H54 (cell line): ENCODE results near the gene PLEKHS1.
"Not testable (repeated sequence)": the region's sequence is repeated elsewhere in the genome, so short reads cannot be mapped to it uniquely, and the experiment has no call there.

Experiments used
- DNase-seq: peaks from one replicate; pipeline ENCODE4 v3.0.0; 2011; ENCODE audit warnings: low spot score, mixed read lengths; ENCODE audit not compliant: insufficient read length
- FAIRE-seq: peaks from 3 replicates; lab custom pipeline; 2011; peaks lifted over from hg19 to GRCh38; lab: Jason Lieb, UNC
- POLR2A ChIP-seq: IDR thresholded peaks from 2 replicates; pipeline ENCODE4 v1.6.1; 2011; ENCODE audit warnings: low read depth, mild to moderate bottlenecking, low read length

The PLEKHS1 gene

DNA sequence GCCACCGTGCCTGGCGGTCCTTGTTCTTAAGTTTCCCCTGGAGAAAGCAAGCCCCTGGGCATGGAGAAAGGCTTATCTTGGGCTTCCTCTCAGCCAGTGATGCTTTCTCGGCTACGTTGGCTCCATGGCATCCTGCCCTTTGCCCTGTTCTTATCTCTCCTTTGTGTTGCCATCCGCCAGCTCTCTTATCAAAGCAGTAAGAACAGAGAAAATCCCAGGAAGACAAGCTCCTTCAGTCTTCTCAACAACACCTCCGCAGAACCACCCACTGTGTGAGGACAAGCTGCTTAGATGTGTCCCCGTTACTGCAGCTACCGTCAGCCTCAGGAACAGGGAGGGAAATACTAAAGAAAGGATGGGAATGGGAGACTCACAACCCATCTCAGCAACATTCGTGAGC lies 3.3 kb downstream of the PLEKHS1 start:
- no peak for TF ChIP-seq POLR2A
- no peak for FAIRE-seq
- no peak for DNase-seq

DNA sequence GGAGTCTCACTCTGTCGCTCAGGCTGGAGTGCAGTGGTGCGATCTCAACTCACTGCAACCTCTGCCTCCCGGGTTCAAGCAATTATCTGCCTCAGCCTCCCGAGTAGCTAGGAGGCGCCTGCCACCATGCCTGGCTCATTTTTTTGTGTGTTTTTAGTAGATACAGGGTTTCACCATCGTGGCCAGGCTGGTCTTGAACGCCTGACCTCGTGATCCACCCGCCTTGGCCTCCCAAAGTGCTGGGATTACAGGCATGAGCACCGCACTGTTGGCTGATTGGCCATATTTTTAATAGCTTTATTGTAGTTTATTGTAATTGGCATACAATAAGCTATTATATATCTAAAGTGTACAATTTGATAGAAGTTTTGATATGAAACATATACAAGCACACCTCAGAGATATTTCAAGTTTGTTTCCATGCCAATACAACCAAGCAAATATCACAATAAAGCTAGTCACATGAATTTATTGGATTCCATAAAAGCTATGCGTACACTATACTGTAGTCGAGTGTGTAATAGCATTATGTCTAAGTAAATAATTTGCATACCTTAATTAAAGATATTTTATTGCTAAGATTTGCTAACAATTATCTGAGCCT lies 5.6 kb downstream of the PLEKHS1 start:
- FAIRE-seq = no peak
- no peak for TF ChIP-seq POLR2A
- no peak for DNase-seq

DNA sequence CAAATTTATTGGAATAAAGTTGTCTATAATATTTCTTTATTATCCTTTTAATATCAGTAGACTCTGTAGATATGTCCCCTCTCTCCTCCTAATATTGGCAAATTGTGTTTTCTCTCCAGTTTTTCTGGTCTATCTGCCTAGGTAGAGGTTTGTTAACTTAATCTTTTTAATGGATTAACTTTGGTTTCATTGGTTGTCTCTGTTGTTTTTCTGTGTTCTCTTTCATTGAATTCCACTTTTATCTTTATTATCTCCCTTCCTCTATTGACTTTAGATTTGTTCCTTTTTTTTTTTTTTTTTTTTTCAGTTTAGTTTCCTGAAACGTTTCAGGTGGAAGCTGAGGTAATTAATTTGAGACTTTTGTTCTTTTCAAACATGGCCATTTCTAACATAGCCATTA lies 10.6 kb downstream of the PLEKHS1 start:
- FAIRE-seq = no peak
- DNase-seq = no peak
- TF ChIP-seq POLR2A = no peak

DNA sequence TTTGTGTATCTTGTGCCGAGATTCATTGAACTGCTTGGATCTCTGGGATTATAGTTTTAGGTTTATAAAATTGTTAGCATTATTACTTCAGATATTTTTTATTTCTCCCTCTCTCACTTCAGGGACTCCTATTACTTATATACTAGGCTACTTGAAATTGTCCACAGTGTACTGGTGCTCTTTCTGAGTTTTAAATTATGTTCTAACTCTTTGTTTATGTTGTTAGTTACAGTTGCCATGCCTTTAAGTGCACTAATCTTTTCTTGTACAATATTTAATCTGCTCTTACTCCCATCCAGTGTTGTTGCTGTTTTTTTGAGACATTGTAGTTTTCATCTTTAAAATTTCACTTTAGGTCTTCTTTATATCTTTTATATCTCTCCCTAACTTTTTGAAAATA lies 13.1 kb downstream of the PLEKHS1 start:
- FAIRE-seq = no peak
- no peak for TF ChIP-seq POLR2A
- DNase-seq = no peak

DNA sequence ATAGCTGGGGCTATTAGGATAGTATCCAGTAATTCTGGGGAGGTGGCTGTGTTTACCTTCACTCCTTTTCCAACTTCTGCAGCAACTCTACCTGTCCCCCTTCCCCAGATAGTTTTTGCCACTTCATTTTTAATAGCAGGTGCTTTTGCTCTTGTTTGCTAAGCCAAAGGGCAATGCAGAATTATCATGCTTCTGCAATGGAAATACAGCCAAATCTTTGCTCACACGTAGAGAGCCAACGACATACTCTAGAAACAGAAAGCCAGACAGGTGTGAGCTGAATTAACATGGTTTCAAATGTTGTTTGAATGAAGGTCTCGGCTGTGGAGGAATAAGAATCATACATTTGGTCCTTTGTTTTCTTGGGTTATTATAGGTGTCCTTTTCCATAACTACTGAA lies 14.4 kb downstream of the PLEKHS1 start:
- FAIRE-seq = no peak
- no peak for DNase-seq
- TF ChIP-seq POLR2A = no peak

DNA sequence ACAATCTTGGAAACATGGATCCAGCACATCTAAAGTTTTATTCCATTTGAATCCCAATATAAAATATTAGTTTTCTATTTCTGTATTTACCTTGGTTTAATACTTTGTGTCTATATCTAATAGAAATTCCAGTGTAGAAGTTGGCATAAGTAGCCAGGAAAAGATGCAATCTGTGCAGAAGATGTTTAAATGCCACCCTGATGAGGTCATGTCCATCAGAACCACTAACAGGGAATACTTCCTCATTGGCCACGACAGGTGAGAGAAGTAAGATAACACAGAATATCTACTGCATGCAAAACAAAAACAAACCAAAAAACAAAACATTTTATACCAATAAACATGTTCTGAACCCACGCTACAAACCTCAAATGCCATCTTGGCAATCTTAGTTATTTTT lies 15.7 kb downstream of the PLEKHS1 start:
- no peak for FAIRE-seq
- DNase-seq = no peak
- no peak for TF ChIP-seq POLR2A

DNA sequence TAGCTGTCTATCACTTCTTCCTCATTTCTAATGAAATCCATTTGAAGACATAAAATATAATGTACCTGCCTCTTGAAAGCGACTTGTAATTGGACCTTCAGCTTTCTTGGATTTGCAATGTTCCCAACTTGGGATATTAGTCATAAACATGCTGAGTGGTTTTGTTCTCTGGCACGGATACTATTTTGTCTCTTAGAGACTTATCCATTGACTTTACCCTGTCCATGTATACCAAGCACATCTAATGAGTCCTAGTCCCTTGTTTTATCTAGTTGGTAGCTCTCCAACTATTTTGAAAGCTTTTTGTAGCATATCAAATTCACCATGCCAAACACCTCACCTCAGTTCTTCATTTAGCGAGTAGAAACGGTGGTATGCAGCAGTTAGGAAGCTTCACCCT lies 18.9 kb downstream of the PLEKHS1 start:
- FAIRE-seq = no peak
- DNase-seq = no peak
- no peak for TF ChIP-seq POLR2A

DNA sequence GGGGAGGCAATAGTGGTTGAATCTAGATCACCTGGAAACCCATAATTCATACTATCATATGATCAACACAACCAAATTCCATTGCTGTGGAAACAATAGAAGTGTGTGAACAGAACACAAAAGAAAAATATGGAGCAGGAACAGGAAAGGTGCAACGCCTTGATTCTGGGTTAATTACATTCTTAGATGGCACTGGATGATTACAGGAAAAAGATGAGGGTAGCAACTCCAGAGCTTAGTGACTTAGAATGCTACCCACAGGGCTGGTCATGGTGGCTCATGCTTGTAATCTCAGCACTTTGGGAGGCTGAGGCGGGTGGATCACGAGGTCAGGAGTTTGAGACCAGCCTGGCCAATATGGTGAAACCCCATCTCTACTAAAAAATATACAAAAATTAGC lies 19.6 kb downstream of the PLEKHS1 start:
- not testable (repeated sequence) for FAIRE-seq, DNase-seq

DNA sequence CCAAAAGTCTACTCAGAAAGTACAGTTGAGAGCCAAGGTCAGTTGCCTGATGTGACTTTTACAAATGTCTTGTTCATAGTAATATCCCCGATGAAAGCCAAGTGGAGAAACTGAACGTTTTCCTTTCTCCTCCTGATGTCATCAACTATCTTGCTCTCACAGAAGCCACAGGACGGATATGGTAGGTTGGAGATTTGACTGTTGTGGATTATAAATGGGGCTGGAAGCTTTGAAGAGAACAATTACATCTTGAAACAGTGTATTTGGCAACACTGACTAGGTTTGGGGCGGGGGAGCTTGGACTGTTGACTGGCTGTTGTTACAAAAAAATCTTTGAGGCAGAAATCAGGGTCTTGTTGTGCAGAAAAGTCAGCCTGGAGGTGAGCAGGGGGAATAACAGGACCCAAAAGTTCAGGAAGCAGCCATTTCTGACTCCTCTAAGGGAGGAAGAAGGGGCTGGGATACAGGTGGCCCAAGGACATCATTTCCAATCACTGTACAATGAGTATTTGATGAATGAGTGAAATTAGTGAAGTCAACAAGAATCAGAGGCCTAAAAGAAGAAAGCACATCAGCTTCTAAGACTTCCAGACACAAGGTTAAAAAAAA lies 24.3 kb downstream of the PLEKHS1 start:
- no peak for DNase-seq
- no peak for FAIRE-seq
- TF ChIP-seq POLR2A = no peak

DNA sequence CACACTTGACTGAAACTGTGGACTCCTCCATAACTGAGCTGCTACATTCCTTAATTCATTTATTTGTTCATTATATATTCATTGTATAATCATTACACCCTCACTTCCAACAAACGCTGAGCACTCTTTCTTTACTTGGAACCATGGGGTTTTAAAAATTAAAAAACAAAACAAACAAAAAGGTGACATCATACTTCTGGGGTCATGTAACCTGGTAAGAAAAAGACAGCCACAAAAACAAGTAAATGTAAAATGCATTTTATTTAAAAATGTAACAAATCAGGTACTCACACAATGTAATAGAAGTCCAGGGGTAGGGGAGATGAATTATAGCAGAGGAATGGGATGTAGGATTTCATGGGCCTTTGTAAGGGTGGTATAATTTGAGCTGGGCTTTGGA lies 25.1 kb downstream of the PLEKHS1 start:
- TF ChIP-seq POLR2A = no peak
- DNase-seq = no peak
- FAIRE-seq = no peak

DNA sequence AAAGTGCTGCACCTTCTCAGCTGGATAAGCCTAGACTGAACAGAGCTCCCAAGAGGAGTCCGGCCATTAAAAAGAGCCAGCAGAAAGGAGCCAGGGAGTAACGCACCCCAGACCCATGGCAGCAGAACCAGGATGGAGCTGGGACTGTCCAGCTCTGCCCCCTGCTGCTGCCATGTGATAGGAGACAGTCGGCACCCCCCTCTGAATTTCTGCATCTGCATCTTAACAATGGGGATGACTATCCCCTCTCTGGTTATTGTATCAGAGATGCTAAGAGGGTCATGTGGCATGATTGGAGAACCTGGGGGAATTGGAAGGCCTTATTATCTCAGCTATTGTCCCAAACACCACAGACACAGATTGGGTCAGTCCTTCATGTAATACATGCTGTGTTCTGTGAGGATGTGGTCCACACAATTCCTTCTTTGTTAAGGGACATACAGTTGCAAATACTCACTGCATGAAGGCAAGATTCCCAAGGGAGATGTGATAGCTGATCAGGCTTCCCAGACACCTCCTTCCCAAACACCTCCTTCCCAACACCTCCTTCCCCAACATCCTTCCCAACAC lies 29.3 kb downstream of the PLEKHS1 start:
- FAIRE-seq (no peak), DNase-seq (no peak)
- TF ChIP-seq POLR2A = no peak

DNA sequence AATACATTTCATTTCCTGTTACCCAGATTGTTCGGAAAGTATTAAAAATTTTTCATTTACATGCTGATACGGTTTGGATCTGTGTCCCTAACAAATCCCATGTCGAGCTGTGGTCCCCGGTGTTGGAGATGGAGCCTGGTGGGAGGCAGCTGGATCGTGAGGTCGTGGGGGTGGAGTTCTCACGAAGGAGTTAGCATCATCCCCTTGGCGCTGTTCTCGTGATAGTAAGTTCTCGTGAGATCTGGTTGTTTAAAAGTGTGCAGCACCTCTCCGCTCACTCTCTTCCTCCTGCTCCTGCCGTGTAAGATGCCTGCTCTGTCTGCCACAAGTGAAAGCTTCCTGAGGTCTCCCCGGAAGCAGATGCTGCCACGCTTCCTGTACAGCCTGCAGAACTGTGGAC lies 30.9 kb downstream of the PLEKHS1 start:
- TF ChIP-seq POLR2A = no peak
- FAIRE-seq (no peak), DNase-seq (no peak)

DNA sequence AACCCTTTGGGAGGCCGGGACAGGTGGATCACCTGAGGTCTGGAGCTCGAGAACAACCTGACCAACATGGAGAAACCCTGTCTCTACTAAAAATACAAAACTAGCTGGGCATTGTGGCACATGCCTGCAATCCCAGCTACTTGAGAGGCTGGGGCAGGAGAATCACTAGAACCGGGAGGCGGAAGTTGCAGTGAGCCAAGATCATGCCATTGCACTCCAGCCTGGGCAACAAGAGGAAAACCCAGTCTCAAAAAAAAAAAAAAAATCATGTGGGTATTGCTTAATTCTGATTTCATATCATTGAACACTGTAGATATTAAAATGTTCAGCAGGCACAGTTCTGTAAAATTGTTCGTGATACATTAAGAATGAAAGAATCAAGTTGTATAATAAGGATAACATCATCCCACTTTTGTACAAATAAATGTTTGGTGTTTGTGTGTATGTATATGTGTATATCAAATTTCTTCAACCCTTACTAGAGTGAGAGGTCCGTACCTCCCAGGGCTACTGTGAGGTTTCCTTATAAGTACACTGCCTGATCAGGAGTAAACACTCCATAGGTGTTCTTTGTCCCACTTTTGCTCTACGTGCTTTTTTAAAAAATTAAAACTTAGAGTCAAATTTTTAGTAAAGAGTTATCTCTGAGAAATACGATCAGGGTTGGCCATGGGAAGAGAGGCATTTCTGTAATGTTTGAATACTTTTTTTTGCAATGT lies 31.7 kb downstream of the PLEKHS1 start:
- DNase-seq = no peak
- no peak for TF ChIP-seq POLR2A
- FAIRE-seq = no peak

DNA sequence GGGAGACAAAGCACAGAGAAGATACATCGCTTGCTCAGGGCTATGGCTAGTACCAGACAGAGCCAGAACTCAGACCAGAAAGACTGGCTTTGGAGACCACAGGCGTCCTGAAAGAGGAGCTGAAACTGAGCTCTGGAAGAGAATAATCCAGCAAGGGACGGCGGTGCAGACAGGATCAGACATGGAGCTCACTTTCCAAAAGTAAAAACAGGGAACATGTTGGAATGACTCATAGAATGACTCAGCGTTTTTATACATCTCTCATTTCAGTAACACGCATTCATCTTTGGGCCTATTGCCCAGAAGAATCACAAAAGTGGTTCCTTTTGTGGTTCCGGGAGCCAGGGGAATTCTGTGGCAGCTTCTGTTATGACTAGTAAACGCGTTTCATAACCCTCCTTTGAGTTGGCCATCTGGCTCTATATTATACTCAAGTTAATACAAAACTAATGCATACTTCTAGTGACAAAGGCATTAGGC lies 37.2 kb downstream of the PLEKHS1 start:
- no peak for TF ChIP-seq POLR2A
- DNase-seq = peak; percentile 27
- FAIRE-seq = peak; percentile 81
